Measurements from ENCODE around the gene ALPG.
"Not testable (repeated sequence)": the region's sequence is repeated elsewhere in the genome, so short reads cannot be mapped to it uniquely, and the experiment has no call there.

The ALPG gene

GRCh38 chr2:232377319-232377718, 29.3 kb upstream of the ALPG start:
- no peak for DNase-seq (ENCODE audit: low read depth in 2 of 2)

GRCh38 chr2:232377841-232378734, 28.6 kb upstream of the ALPG start:
- no peak for DNase-seq (ENCODE audit: low read depth in 2 of 2)

- not testable (repeated sequence) for DNase-seq (ENCODE audit: low read depth in 2 of 2)
These were observed 27.9 kb upstream of the ALPG start, which contains the start of gene ALPP for GRCh38 chr2:232378735-232379151. Gene ALPP, plus strand, starts transcription at chr2:232378751. Its CDS starts 52 bp downstream, at chr2:232378803.

- not testable (repeated sequence) for DNase-seq (ENCODE audit: low read depth in 2 of 2)
These were observed 26.7 kb upstream of the ALPG start for GRCh38 chr2:232379610-232380590.

GRCh38 chr2:232381204-232382031, 25.2 kb upstream of the ALPG start:
- not testable (repeated sequence) for DNase-seq (ENCODE audit: low read depth in 2 of 2)

GRCh38 chr2:232382331-232383225, 24.1 kb upstream of the ALPG start:
- DNase-seq (ENCODE audit: low read depth in 2 of 2), result no peak

GRCh38 chr2:232384466-232384865, 22.2 kb upstream of the ALPG start:
- DNase-seq (ENCODE audit: low read depth in 2 of 2), result no peak

GRCh38 chr2:232385058-232385457, 21.6 kb upstream of the ALPG start:
- DNase-seq (ENCODE audit: low read depth in 2 of 2), result not testable (repeated sequence)

- DNase-seq (ENCODE audit: low read depth in 2 of 2), result no peak
These were observed 20.8 kb upstream of the ALPG start for GRCh38 chr2:232385660-232386489.

GRCh38 chr2:232386490-232386739, 20.2 kb upstream of the ALPG start:
- DNase-seq (ENCODE audit: low read depth in 2 of 2), result no peak

GRCh38 chr2:232386740-232387450, 19.7 kb upstream of the ALPG start:
- DNase-seq (ENCODE audit: low read depth in 2 of 2), result no peak

GRCh38 chr2:232387451-232388171, 19.0 kb upstream of the ALPG start:
- no peak for DNase-seq (ENCODE audit: low read depth in 2 of 2)

- DNase-seq (ENCODE audit: low read depth in 2 of 2), result no peak
These were observed 18.2 kb upstream of the ALPG start for GRCh38 chr2:232388324-232388891.

GRCh38 chr2:232389327-232389726, 17.3 kb upstream of the ALPG start:
- no peak for DNase-seq (ENCODE audit: low read depth in 2 of 2)

GRCh38 chr2:232390661-232391060, 16.0 kb upstream of the ALPG start:
- DNase-seq (ENCODE audit: low read depth in 2 of 2), result no peak

GRCh38 chr2:232393556-232393955, 13.1 kb upstream of the ALPG start:
- no peak for DNase-seq (ENCODE audit: low read depth in 2 of 2)

GRCh38 chr2:232394431-232394830, 12.2 kb upstream of the ALPG start:
- not testable (repeated sequence) for DNase-seq (ENCODE audit: low read depth in 2 of 2)

GRCh38 chr2:232395586-232395985, 11.1 kb upstream of the ALPG start:
- no peak for DNase-seq (ENCODE audit: low read depth in 2 of 2)

All from stimulated activated CD4-positive, alpha-beta T cell treated with anti-CD3 and anti-CD28 coated beads, Interleukin-15, amount 100 ng/mL, for 48 hours (primary cell).